ENCODE measurements around the gene CENPT. TPM values are rescaled to one million over a fixed set of nuclear protein-coding genes. Genes with fewer than 3 reads are reported as not detected.

CENPT gene
- total RNA-seq, 1 donor from 2014 or later = 36.2 TPM

- Histone ChIP-seq H2AFZ (replicated peaks) (no peak overlapping the region), H3K79me2 (ENCODE audit: low read depth) (peaks cover 100% of the 10 kb centered on the region), H3K4me1 (no peaks in the 10 kb centered on the region), H3K9ac (no peak overlapping the region), H3K4me2 (no peak overlapping the region), H3K4me3 (no peak overlapping the region), H3K27me3 (no peaks in the 10 kb centered on the region), H3F3A (ENCODE audit: low read depth) (peaks cover 5% of the 10 kb centered on the region), H3K27ac (no peak overlapping the region), H3K9me3 (ENCODE audit: low read depth) (no peaks in the 10 kb centered on the region), H4K20me1 (ENCODE audit: low read depth) (peaks cover 92% of the 10 kb centered on the region), H3K36me3 (no peaks in the 10 kb centered on the region)
- H3K27me3 Mint-ChIP-seq (ENCODE audit: insufficient read depth, low read depth) = no peaks in the 10 kb centered on the region
- DNase-seq (ENCODE audit: low spot score) = no peak
- H3K27ac Mint-ChIP-seq = no peak overlapping the region
- H3K4me3 Mint-ChIP-seq = no peak overlapping the region
- TF ChIP-seq CTCF (IDR thresholded peaks at IDR 0.05) = no peak
- no peak for TF ChIP-seq EZH2phosphoT487 (IDR thresholded peaks at IDR 0.05)
- no peak for TF ChIP-seq EZH2 (IDR thresholded peaks at IDR 0.05)
- peaks cover 17% of the 10 kb centered on the region for H3K4me1 Mint-ChIP-seq
- H3K36me3 Mint-ChIP-seq = peaks cover 18% of the 10 kb centered on the region
- H3K9me3 Mint-ChIP-seq = no peaks in the 10 kb centered on the region
These were observed 6.2 kb upstream of the CENPT start for GRCh38 chr16:67853670-67854069.

- H4K20me1 ChIP-seq (ENCODE audit: low read depth) = peaks cover 72% of the 10 kb centered on the region
- H3K9ac ChIP-seq = peak overlapping the region; percentile 96
- Mint-ChIP-seq H3K27ac (peak overlapping the region; percentile 93), H3K4me1 (peaks cover 39% of the 10 kb centered on the region), H3K9me3 (no peaks in the 10 kb centered on the region), H3K27me3 (ENCODE audit: insufficient read depth, low read depth) (no peaks in the 10 kb centered on the region), H3K4me3 (peak overlapping the region; percentile 97), H3K36me3 (peaks cover 10% of the 10 kb centered on the region)
- TF ChIP-seq EZH2 (IDR thresholded peaks at IDR 0.05) (no peak), EZH2phosphoT487 (IDR thresholded peaks at IDR 0.05) (no peak), CTCF (IDR thresholded peaks at IDR 0.05) (no peak)
- peak overlapping the region; percentile 99 for H3K4me3 ChIP-seq
- peaks cover 94% of the 10 kb centered on the region for H3K79me2 ChIP-seq (ENCODE audit: low read depth)
- no peaks in the 10 kb centered on the region for H3K9me3 ChIP-seq (ENCODE audit: low read depth)
- DNase-seq (ENCODE audit: low spot score) = no peak
- peaks cover 32% of the 10 kb centered on the region for H3K4me1 ChIP-seq
- peaks cover 26% of the 10 kb centered on the region for H3F3A ChIP-seq (ENCODE audit: low read depth)
- no peak overlapping the region for H3K27ac ChIP-seq
- H3K4me2 ChIP-seq = peak overlapping the region; percentile 90
- no peak overlapping the region for H2AFZ ChIP-seq (replicated peaks)
- H3K36me3 ChIP-seq = no peaks in the 10 kb centered on the region
- no peaks in the 10 kb centered on the region for H3K27me3 ChIP-seq
These were observed 625 bp upstream of the CENPT start for GRCh38 chr16:67848118-67848517.

GRCh38 chr16:67846320-67847063, 1.0 kb downstream of the CENPT start, which contains the start of gene NUTF2:
NUTF2 (plus strand) TSS chr16:67846933; CDS start chr16:67865131, 18,198 bp downstream.
- Histone ChIP-seq H3K9ac (peak within 1 kb of the TSS; percentile 96), H3K27me3 (no peaks in the 10 kb centered on the region), H3K4me2 (peak within 1 kb of the TSS; percentile 91), H3K36me3 (no peaks in the 10 kb centered on the region), H3K27ac (peak within 1 kb of the TSS; percentile 79), H3K4me1 (peaks cover 32% of the 10 kb centered on the region), H4K20me1 (ENCODE audit: low read depth) (peaks cover 60% of the 10 kb centered on the region), H3K9me3 (ENCODE audit: low read depth) (no peaks in the 10 kb centered on the region), H3F3A (ENCODE audit: low read depth) (peaks cover 34% of the 10 kb centered on the region), H3K79me2 (ENCODE audit: low read depth) (peaks cover 79% of the 10 kb centered on the region), H3K4me3 (peak within 1 kb of the TSS; percentile 99), H2AFZ (replicated peaks) (no peak within 1 kb of the TSS)
- H3K4me1 Mint-ChIP-seq = peaks cover 42% of the 10 kb centered on the region
- no peaks in the 10 kb centered on the region for H3K9me3 Mint-ChIP-seq
- no peaks in the 10 kb centered on the region for H3K27me3 Mint-ChIP-seq (ENCODE audit: insufficient read depth, low read depth)
- TF ChIP-seq EZH2 (IDR thresholded peaks at IDR 0.05) = no peak
- TF ChIP-seq CTCF (IDR thresholded peaks at IDR 0.05) = no peak
- TF ChIP-seq EZH2phosphoT487 (IDR thresholded peaks at IDR 0.05) = no peak
- peak within 1 kb of the TSS; percentile 97 for H3K27ac Mint-ChIP-seq
- H3K36me3 Mint-ChIP-seq = peaks cover 10% of the 10 kb centered on the region
- H3K4me3 Mint-ChIP-seq = peak within 1 kb of the TSS; percentile 97
- peak; percentile 99 for DNase-seq (ENCODE audit: low spot score)

All from neural progenitor cell (in vitro differentiated cells).